HCT116 (cell line): ENCODE data around the gene PXDN. TPM values are rescaled to one million over a fixed set of nuclear protein-coding genes. Genes with fewer than 3 reads are reported as not detected.

Source experiments
- ATAC-seq: fragments of 200-7000 bp; cut with Tn5 transposase; 2 replicates; pipeline ENCODE4 v1.9.1; 2020; ENCODE audit warnings: mild to moderate bottlenecking, moderate library complexity
- BruUV-seq: library from RNA; stranded (reverse); fragments of 400-500 nt; replicated peaks from 2 replicates; lab custom pipeline; 2021; lab: Mats Ljungman, UMichigan
- CTCF ChIA-PET: fragments of 300-600 bp; sonication (Branson Sonifier 250); formaldehyde crosslinking; loops from one replicate; lab custom pipeline; 2021; ENCODE audit warnings: antibody characterized with exemption; lab: Charles Lee
- POLR2A ChIA-PET: fragments of 300-600, 350-600 bp; sonication (Branson Sonifier 250); formaldehyde crosslinking; loops from one replicate; lab custom pipeline; 2021; ENCODE audit warnings: antibody characterized with exemption; lab: Charles Lee
- RAD21 ChIA-PET, 2 experiments: fragments of 300-600 bp; sonication (Branson Sonifier 250); formaldehyde crosslinking; loops; one replicate each; lab custom pipeline; 2023; ENCODE audit warnings: low total read pairs in 2 of 2; ENCODE audit not compliant: uncharacterized antibody in 2 of 2, unreplicated experiment in 2 of 2, low non-redundant PET in 1 of 2; lab: Charles Lee
- DNase-seq: peaks from one replicate; pipeline ENCODE4 v3.0.0-alpha.2; 2010; ENCODE audit warnings: low read depth, low spot score
- H2AFZ ChIP-seq: fragments of 200-600 bp; shearing (Covaris generic), sonication (generic); 2 replicates; pipeline ENCODE4 v1.6.1; 2017; ENCODE audit warnings: low read depth, mixed run types, mixed read lengths, antibody characterized with exemption, low read length; ENCODE audit not compliant: poor library complexity, severe bottlenecking
- H3K27ac ChIP-seq: 2 replicates; pipeline ENCODE4 v1.5.1; 2012; ENCODE audit warnings: low read depth, low read length
- H3K27me3 ChIP-seq: fragments of 200-600 bp; sonication (generic); 2 replicates; pipeline ENCODE4 v1.6.1; 2016; ENCODE audit warnings: mixed run types, low read length, mixed read lengths; ENCODE audit not compliant: insufficient read depth
- H3K36me3 ChIP-seq, 2 experiments: fragments of 200-500 bp in 1 of 2; fragments of 200-600 bp in 1 of 2; sonication (Bioruptor generic) in 1 of 2; sonication (generic) in 1 of 2; 2 replicates each; pipeline versions ENCODE4 v1.5.1 to v1.6.1; 2014 to 2016; ENCODE audit warnings: low read length in 2 of 2, inconsistent platforms in 1 of 2, mixed read lengths in 1 of 2, mixed run types in 1 of 2; ENCODE audit not compliant: insufficient read depth in 2 of 2, control insufficient read depth in 1 of 2
- H3K4me1 ChIP-seq, 2 experiments: fragments of 200-600 bp in 1 of 2; sonication (generic) in 1 of 2; 2 replicates each; pipeline versions ENCODE4 v1.5.1 to v1.6.1; 2012 to 2017; ENCODE audit warnings: low read length in 2 of 2, inconsistent platforms in 1 of 2, mild to moderate bottlenecking in 1 of 2, mixed read lengths in 1 of 2, mixed run types in 1 of 2, moderate library complexity in 1 of 2; ENCODE audit not compliant: insufficient read depth in 2 of 2, control insufficient read depth in 1 of 2
- H3K4me2 ChIP-seq: fragments of 200-600 bp; sonication (generic); 2 replicates; pipeline ENCODE4 v1.6.1; 2017; ENCODE audit warnings: mixed run types, low read length, mixed read lengths
- H3K4me3 ChIP-seq, 2 experiments: fragments of 200-600 bp in 1 of 2; sonication (generic) in 1 of 2; replicated peaks in 1 of 2; 2 replicates each; pipeline ENCODE4 v1.5.1; 2011 to 2016; ENCODE audit warnings: low read length in 2 of 2, control low read depth in 1 of 2, low read depth in 1 of 2, mild to moderate bottlenecking in 1 of 2, mixed read lengths in 1 of 2, mixed run types in 1 of 2
- H3K79me2 ChIP-seq: fragments of 200-600 bp; sonication (generic); 2 replicates; pipeline ENCODE4 v1.6.1; 2017; ENCODE audit warnings: mild to moderate bottlenecking, mixed run types, low read length, moderate library complexity, mixed read lengths; ENCODE audit not compliant: insufficient read depth
- H3K9ac ChIP-seq: fragments of 200-600 bp; sonication (generic); 2 replicates; pipeline ENCODE4 v1.6.1; 2016; ENCODE audit warnings: low read length, mixed read lengths
- H3K9me2 ChIP-seq: fragments of 200-600 bp; sonication (generic), shearing (Covaris generic); 2 replicates; pipeline ENCODE4 v1.6.1; 2017; ENCODE audit warnings: mixed run types, mild to moderate bottlenecking, moderate library complexity; ENCODE audit not compliant: insufficient read depth
- H3K9me3 ChIP-seq, 2 experiments: fragments of 200-500 bp in 1 of 2; fragments of 200-600 bp in 1 of 2; sonication (Bioruptor generic) in 1 of 2; sonication (generic) in 1 of 2; 2 replicates each; pipeline ENCODE4 v1.6.1; 2014 to 2017; ENCODE audit warnings: low read length in 2 of 2, mixed read lengths in 2 of 2, inconsistent platforms in 1 of 2, low read depth in 1 of 2, mild to moderate bottlenecking in 1 of 2, mixed run types in 1 of 2, moderate library complexity in 1 of 2; ENCODE audit not compliant: control insufficient read depth in 1 of 2, insufficient read depth in 1 of 2
- H4K20me1 ChIP-seq: fragments of 200-600 bp; sonication (generic), shearing (Covaris generic); 2 replicates; pipeline ENCODE4 v1.6.1; 2017; ENCODE audit warnings: mixed run types, mild to moderate bottlenecking, moderate library complexity; ENCODE audit not compliant: insufficient read depth
- CBX3 ChIP-seq: IDR thresholded peaks from 2 replicates; pipeline ENCODE4 v1.6.1; 2012; ENCODE audit warnings: low read depth
- EGR1 ChIP-seq: IDR thresholded peaks from 2 replicates; pipeline ENCODE4 v1.6.1; 2012; ENCODE audit warnings: low read depth
- ELF1 ChIP-seq: IDR thresholded peaks from 2 replicates; pipeline ENCODE4 v1.6.1; 2012; ENCODE audit warnings: low read depth, borderline replicate concordance
- EZH2phosphoT487 ChIP-seq: fragments of 200-600 bp; IDR thresholded peaks from 2 replicates; pipeline ENCODE4 v1.6.1; 2018; ENCODE audit warnings: antibody characterized with exemption, borderline replicate concordance
- FOSL1 ChIP-seq: IDR thresholded peaks from 2 replicates; pipeline ENCODE4 v1.6.1; 2012; ENCODE audit warnings: low read depth
- JUND ChIP-seq: IDR thresholded peaks from 2 replicates; pipeline ENCODE4 v1.6.1; 2012
- POLR2A ChIP-seq: IDR thresholded peaks from 2 replicates; pipeline ENCODE4 v1.7.0; 2011; ENCODE audit warnings: borderline replicate concordance; ENCODE audit not compliant: insufficient read depth, insufficient read length; ENCODE audit errors: extremely low read depth
- SIN3A ChIP-seq: IDR thresholded peaks from 2 replicates; pipeline ENCODE4 v1.6.1; 2012; ENCODE audit warnings: low read depth
- SP1 ChIP-seq: IDR thresholded peaks from 2 replicates; pipeline ENCODE4 v1.6.1; 2012; ENCODE audit warnings: low read depth
- SRF ChIP-seq: IDR thresholded peaks from 2 replicates; pipeline ENCODE4 v1.6.1; 2012; ENCODE audit warnings: low read depth
- TCF7L2 ChIP-seq: IDR thresholded peaks from 2 replicates; pipeline ENCODE4 v1.7.0; 2011; ENCODE audit warnings: borderline replicate concordance, inconsistent platforms; ENCODE audit not compliant: insufficient read depth, insufficient read length; ENCODE audit errors: extremely low read depth
- YY1 ChIP-seq: IDR thresholded peaks from 2 replicates; pipeline ENCODE4 v1.6.1; 2011; ENCODE audit warnings: low read length, low read depth, moderate library complexity, mild to moderate bottlenecking; ENCODE audit not compliant: insufficient replicate concordance; ENCODE audit errors: extremely low read depth
- ZFX ChIP-seq: fragments of 450-650 bp; IDR thresholded peaks from 2 replicates; pipeline ENCODE4 v1.6.1; 2017
- ZNF274 ChIP-seq: fragments of 200-500 bp; sonication (Bioruptor generic); IDR thresholded peaks from 2 replicates; pipeline ENCODE4 v1.6.1; 2014; ENCODE audit warnings: mild to moderate bottlenecking, low read depth, low read length, inconsistent platforms
- intact Hi-C: fragments of 100-400 bp; cut with micrococcal nuclease; formaldehyde crosslinking; loops from 2 replicates; pipeline ENCODE4 v1.10.0; 2022
- total RNA-seq: library from RNA; stranded (reverse); gene quantifications from one replicate; pipeline ENCODE4 v1.2.1, GENCODE V29; 2021; ENCODE audit not compliant: unreplicated experiment
- TF ChIP-seq, protein P1 (sequence below), 3 experiments: fragments of 200-600 bp in 1 of 3; sonication (generic) in 1 of 3; IDR thresholded peaks in 2 of 3; conservative IDR thresholded peaks in 1 of 3; 2 replicates each; pipeline ENCODE4 v1.5.1; 2012 to 2017; ENCODE audit warnings: low read depth in 2 of 3, low read length in 2 of 3, antibody characterized with exemption in 1 of 3, borderline replicate concordance in 1 of 3, control low read depth in 1 of 3, mild to moderate bottlenecking in 1 of 3, mixed read lengths in 1 of 3, mixed run types in 1 of 3, moderate library complexity in 1 of 3; ENCODE audit not compliant: insufficient read depth in 1 of 3
- TF ChIP-seq, protein P2 (sequence below): IDR thresholded peaks from 2 replicates; pipeline ENCODE4 v1.6.1; 2012; ENCODE audit warnings: low read depth
- TF ChIP-seq, protein P3 (sequence below): IDR thresholded peaks from 2 replicates; pipeline ENCODE4 v1.6.1; 2012
- TF ChIP-seq, protein P4 (sequence below): IDR thresholded peaks from 2 replicates; pipeline ENCODE4 v1.6.1; 2011; ENCODE audit warnings: mild to moderate bottlenecking, low read length, moderate library complexity; ENCODE audit not compliant: insufficient replicate concordance; ENCODE audit errors: extremely low read depth
- TF ChIP-seq, protein P5 (sequence below): IDR thresholded peaks from 2 replicates; pipeline ENCODE4 v1.6.1; 2012

Gene PXDN
- total RNA-seq, 1 experiment from 2014 or later: 10.7 TPM

DNA sequence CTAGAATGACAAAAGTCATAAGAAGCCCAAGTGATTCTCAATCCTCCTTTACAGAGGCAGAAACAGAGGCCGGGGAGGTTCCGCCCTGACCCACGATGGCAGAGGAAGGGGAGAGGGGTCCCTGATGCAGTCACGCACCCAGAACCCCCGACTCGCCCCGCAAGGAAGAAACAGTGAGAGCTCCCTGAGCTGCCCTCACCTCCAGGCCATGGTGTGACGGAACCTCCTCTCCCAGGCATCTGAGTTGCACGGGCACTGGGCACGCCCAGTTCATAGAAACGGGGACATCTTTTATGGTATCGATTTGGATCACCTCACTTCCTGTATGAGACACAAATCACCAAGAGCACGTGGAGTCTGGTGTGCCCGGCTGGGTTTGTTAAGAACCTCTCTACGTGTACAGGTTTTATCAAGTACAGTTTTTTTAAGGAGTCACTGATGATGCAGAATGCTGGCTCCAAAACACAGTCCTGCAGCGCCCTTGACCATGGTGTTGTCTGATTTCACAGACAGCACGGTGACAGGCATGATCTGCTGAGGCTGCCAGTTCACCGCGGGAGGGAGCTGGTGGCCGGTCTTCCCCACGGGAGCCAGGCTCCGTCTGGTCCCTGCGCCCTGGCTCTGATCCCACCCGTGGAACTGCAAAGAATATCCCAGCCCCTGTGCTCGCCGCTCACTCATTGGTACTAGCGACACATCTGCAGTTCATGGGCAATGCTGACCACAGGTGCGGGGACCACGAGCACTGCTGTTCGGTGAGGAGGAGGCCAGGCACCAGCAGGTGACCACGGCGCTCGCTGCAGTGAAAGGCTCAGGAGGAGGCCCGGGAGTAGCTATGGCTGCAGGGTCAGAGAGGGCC lies 35.6 kb downstream of the PXDN start:
- Histone ChIP-seq H3K9me2 (no peaks in the 10 kb centered on the region), H3K4me2 (no peak overlapping the region), H3K4me1 (no peaks in the 10 kb centered on the region), H3K4me3 (no peak overlapping the region), H3K79me2 (no peaks in the 10 kb centered on the region), H3K9ac (no peak overlapping the region), H2AFZ (no peak overlapping the region), H4K20me1 (no peaks in the 10 kb centered on the region), H3K27ac (no peak overlapping the region), H3K9me3 (no peaks in the 10 kb centered on the region), H3K36me3 (no peaks in the 10 kb centered on the region), H3K27me3 (no peaks in the 10 kb centered on the region)
- DNase-seq: no peak
- ChIA-PET CTCF (no interaction called here), POLR2A (no interaction called here), RAD21 (no interaction called here)
- intact Hi-C loops: no loop called here
- ATAC-seq: no peak
- no TSS peak for BruUV-seq
- TF ChIP-seq SIN3A (no peak), POLR2A (no peak), SRF (no peak), FOSL1 (no peak), YY1 (no peak), TCF7L2 (no peak), ZNF274 (no peak), ZFX (no peak), CBX3 (no peak), EZH2phosphoT487 (no peak), ELF1 (no peak), SP1 (no peak), EGR1 (no peak), JUND (no peak)
- TF ChIP-seq, protein P1, sequence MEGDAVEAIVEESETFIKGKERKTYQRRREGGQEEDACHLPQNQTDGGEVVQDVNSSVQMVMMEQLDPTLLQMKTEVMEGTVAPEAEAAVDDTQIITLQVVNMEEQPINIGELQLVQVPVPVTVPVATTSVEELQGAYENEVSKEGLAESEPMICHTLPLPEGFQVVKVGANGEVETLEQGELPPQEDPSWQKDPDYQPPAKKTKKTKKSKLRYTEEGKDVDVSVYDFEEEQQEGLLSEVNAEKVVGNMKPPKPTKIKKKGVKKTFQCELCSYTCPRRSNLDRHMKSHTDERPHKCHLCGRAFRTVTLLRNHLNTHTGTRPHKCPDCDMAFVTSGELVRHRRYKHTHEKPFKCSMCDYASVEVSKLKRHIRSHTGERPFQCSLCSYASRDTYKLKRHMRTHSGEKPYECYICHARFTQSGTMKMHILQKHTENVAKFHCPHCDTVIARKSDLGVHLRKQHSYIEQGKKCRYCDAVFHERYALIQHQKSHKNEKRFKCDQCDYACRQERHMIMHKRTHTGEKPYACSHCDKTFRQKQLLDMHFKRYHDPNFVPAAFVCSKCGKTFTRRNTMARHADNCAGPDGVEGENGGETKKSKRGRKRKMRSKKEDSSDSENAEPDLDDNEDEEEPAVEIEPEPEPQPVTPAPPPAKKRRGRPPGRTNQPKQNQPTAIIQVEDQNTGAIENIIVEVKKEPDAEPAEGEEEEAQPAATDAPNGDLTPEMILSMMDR (IDR thresholded peaks at IDR 0.05 in 2 of 3, conservative IDR thresholded peaks at IDR 0.05 in 1 of 3; ENCODE audit: borderline replicate concordance in 1 of 3, insufficient read depth in 1 of 3, low read depth in 2 of 3, low read length in 2 of 3): no peak
- TF ChIP-seq, protein P2, sequence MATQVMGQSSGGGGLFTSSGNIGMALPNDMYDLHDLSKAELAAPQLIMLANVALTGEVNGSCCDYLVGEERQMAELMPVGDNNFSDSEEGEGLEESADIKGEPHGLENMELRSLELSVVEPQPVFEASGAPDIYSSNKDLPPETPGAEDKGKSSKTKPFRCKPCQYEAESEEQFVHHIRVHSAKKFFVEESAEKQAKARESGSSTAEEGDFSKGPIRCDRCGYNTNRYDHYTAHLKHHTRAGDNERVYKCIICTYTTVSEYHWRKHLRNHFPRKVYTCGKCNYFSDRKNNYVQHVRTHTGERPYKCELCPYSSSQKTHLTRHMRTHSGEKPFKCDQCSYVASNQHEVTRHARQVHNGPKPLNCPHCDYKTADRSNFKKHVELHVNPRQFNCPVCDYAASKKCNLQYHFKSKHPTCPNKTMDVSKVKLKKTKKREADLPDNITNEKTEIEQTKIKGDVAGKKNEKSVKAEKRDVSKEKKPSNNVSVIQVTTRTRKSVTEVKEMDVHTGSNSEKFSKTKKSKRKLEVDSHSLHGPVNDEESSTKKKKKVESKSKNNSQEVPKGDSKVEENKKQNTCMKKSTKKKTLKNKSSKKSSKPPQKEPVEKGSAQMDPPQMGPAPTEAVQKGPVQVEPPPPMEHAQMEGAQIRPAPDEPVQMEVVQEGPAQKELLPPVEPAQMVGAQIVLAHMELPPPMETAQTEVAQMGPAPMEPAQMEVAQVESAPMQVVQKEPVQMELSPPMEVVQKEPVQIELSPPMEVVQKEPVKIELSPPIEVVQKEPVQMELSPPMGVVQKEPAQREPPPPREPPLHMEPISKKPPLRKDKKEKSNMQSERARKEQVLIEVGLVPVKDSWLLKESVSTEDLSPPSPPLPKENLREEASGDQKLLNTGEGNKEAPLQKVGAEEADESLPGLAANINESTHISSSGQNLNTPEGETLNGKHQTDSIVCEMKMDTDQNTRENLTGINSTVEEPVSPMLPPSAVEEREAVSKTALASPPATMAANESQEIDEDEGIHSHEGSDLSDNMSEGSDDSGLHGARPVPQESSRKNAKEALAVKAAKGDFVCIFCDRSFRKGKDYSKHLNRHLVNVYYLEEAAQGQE: no peak
- TF ChIP-seq, protein P3, sequence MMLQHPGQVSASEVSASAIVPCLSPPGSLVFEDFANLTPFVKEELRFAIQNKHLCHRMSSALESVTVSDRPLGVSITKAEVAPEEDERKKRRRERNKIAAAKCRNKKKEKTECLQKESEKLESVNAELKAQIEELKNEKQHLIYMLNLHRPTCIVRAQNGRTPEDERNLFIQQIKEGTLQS: no peak
- TF ChIP-seq, protein P4, sequence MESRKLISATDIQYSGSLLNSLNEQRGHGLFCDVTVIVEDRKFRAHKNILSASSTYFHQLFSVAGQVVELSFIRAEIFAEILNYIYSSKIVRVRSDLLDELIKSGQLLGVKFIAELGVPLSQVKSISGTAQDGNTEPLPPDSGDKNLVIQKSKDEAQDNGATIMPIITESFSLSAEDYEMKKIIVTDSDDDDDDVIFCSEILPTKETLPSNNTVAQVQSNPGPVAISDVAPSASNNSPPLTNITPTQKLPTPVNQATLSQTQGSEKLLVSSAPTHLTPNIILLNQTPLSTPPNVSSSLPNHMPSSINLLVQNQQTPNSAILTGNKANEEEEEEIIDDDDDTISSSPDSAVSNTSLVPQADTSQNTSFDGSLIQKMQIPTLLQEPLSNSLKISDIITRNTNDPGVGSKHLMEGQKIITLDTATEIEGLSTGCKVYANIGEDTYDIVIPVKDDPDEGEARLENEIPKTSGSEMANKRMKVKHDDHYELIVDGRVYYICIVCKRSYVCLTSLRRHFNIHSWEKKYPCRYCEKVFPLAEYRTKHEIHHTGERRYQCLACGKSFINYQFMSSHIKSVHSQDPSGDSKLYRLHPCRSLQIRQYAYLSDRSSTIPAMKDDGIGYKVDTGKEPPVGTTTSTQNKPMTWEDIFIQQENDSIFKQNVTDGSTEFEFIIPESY: no peak
- TF ChIP-seq, protein P5, sequence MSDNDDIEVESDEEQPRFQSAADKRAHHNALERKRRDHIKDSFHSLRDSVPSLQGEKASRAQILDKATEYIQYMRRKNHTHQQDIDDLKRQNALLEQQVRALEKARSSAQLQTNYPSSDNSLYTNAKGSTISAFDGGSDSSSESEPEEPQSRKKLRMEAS: no peak
